H9 (cell line): Measurements from ENCODE around the gene TMA16. TPM values are rescaled to one million over a fixed set of nuclear protein-coding genes. Genes with fewer than 3 reads are reported as not detected.

Source experiments
- DNase-seq: peaks from one replicate; pipeline ENCODE4 v3.0.0-alpha.2; 2017
- H2AFZ ChIP-seq: one replicate; pipeline ENCODE4 v1.6.1; 2013; ENCODE audit warnings: mild to moderate bottlenecking, low read length, control low read depth, moderate library complexity
- H2AK5ac ChIP-seq: 2 replicates; pipeline ENCODE4 v1.6.1; 2013; ENCODE audit warnings: low read length, control low read depth, mixed read lengths; ENCODE audit not compliant: insufficient read length
- H2BK120ac ChIP-seq: one replicate; pipeline ENCODE4 v1.6.1; 2013; ENCODE audit warnings: low read depth, mild to moderate bottlenecking, low read length, control low read depth, inconsistent platforms; ENCODE audit not compliant: poor library complexity, severe bottlenecking
- H2BK12ac ChIP-seq: 2 replicates; pipeline ENCODE4 v1.6.1; 2013; ENCODE audit warnings: low read length, control low read depth, mixed read lengths, low read depth; ENCODE audit not compliant: insufficient read length
- H2BK15ac ChIP-seq: 2 replicates; pipeline ENCODE4 v1.6.1; 2013; ENCODE audit warnings: low read depth, low read length, control low read depth
- H2BK20ac ChIP-seq: one replicate; pipeline ENCODE4 v1.6.1; 2013; ENCODE audit warnings: low read depth, mild to moderate bottlenecking, low read length, control low read depth, inconsistent platforms; ENCODE audit not compliant: poor library complexity, severe bottlenecking
- H2BK5ac ChIP-seq: 2 replicates; pipeline ENCODE4 v1.6.1; 2013; ENCODE audit warnings: low read length, control low read depth, mixed read lengths; ENCODE audit not compliant: insufficient read length
- H3K14ac ChIP-seq: 2 replicates; pipeline ENCODE4 v1.6.1; 2013; ENCODE audit warnings: low read length, control low read depth; ENCODE audit not compliant: insufficient read depth
- H3K18ac ChIP-seq: 2 replicates; pipeline ENCODE4 v1.6.1; 2013; ENCODE audit warnings: low read depth, mild to moderate bottlenecking, mixed read lengths, low read length, control low read depth; ENCODE audit not compliant: insufficient read length
- H3K23ac ChIP-seq: 2 replicates; pipeline ENCODE4 v1.6.1; 2013; ENCODE audit warnings: low read length, control low read depth, mixed read lengths, low read depth; ENCODE audit not compliant: insufficient read length
- H3K23me2 ChIP-seq: 2 replicates; pipeline ENCODE4 v1.6.1; 2013; ENCODE audit warnings: low read depth, mild to moderate bottlenecking, mixed read lengths, low read length, control low read depth; ENCODE audit not compliant: insufficient read length, poor library complexity, severe bottlenecking
- H3K27ac ChIP-seq: 2 replicates; pipeline ENCODE4 v1.5.1; 2013; ENCODE audit warnings: low read length, control low read depth, mixed read lengths, low read depth; ENCODE audit not compliant: insufficient read length
- H3K27me3 ChIP-seq: 2 replicates; pipeline ENCODE4 v1.6.1; 2013; ENCODE audit warnings: low read length, control low read depth, inconsistent platforms; ENCODE audit not compliant: insufficient read depth
- H3K4ac ChIP-seq: 2 replicates; pipeline ENCODE4 v1.6.1; 2013; ENCODE audit warnings: low read depth, mild to moderate bottlenecking, control low read depth, inconsistent platforms, low read length, moderate library complexity
- H3K4me1 ChIP-seq: 2 replicates; pipeline ENCODE4 v1.6.1; 2013; ENCODE audit warnings: low read length, control low read depth, inconsistent platforms; ENCODE audit not compliant: insufficient read depth
- H3K4me2 ChIP-seq: 2 replicates; pipeline ENCODE4 v1.6.1; 2013; ENCODE audit warnings: low read length, control low read depth, mixed read lengths; ENCODE audit not compliant: insufficient read length, insufficient read depth
- H3K56ac ChIP-seq: 2 replicates; pipeline ENCODE4 v1.6.1; 2013; ENCODE audit warnings: low read depth, mild to moderate bottlenecking, mixed read lengths, low read length, control low read depth; ENCODE audit not compliant: insufficient read length
- H3K79me1 ChIP-seq: 2 replicates; pipeline ENCODE4 v1.6.1; 2013; ENCODE audit warnings: low read depth, mild to moderate bottlenecking, moderate library complexity, low read length, control low read depth, inconsistent platforms; ENCODE audit not compliant: insufficient read depth, poor library complexity, severe bottlenecking
- H3K79me2 ChIP-seq: 2 replicates; pipeline ENCODE4 v1.6.1; 2013; ENCODE audit warnings: low read length, control low read depth, inconsistent platforms; ENCODE audit not compliant: insufficient read depth
- H3K9ac ChIP-seq: 2 replicates; pipeline ENCODE4 v1.6.1; 2013; ENCODE audit warnings: low read length, control low read depth, mixed read lengths; ENCODE audit not compliant: insufficient read length; ENCODE audit errors: extremely low read depth
- H3K9me3 ChIP-seq: one replicate; pipeline ENCODE4 v1.6.1; 2013; ENCODE audit warnings: low read depth, low read length, inconsistent platforms; ENCODE audit not compliant: control insufficient read depth
- H3T11ph ChIP-seq: one replicate; pipeline ENCODE4 v1.6.1; 2013; ENCODE audit warnings: mild to moderate bottlenecking, low read length, control low read depth, inconsistent platforms
- H4K20me1 ChIP-seq: one replicate; pipeline ENCODE4 v1.6.1; 2013; ENCODE audit not compliant: control insufficient read depth, insufficient read length, insufficient read depth
- H4K5ac ChIP-seq: 2 replicates; pipeline ENCODE4 v1.6.1; 2013; ENCODE audit warnings: low read depth, mild to moderate bottlenecking, mixed read lengths, low read length, control low read depth; ENCODE audit not compliant: insufficient read length
- H4K8ac ChIP-seq: replicated peaks from 2 replicates; pipeline ENCODE4 v1.6.1; 2013; ENCODE audit warnings: low read length, control low read depth, mixed read lengths, low read depth; ENCODE audit not compliant: insufficient read length
- H4K91ac ChIP-seq: 2 replicates; pipeline ENCODE4 v1.6.1; 2013; ENCODE audit warnings: low read depth, mild to moderate bottlenecking, moderate library complexity, mixed read lengths, low read length, control low read depth; ENCODE audit not compliant: insufficient read length
- H3K27ac Mint-ChIP-seq, 3 experiments: 2 replicates in 2 of 3; 3 replicates in 1 of 3; pipeline ENCODE4 v1.8.0; 2020 to 2021; ENCODE audit warnings: mixed read lengths in 3 of 3, mild to moderate bottlenecking in 1 of 3, moderate library complexity in 1 of 3
- H3K27me3 Mint-ChIP-seq: 2 replicates; pipeline ENCODE4 v1.8.0; 2021; ENCODE audit warnings: low read depth, mild to moderate bottlenecking, moderate library complexity, mixed read lengths
- H3K36me3 Mint-ChIP-seq, 3 experiments: 2 replicates in 2 of 3; 3 replicates in 1 of 3; pipeline ENCODE4 v1.8.0; 2020 to 2021; ENCODE audit warnings: low read depth in 3 of 3, mixed read lengths in 3 of 3; ENCODE audit not compliant: insufficient read depth in 1 of 3
- H3K4me1 Mint-ChIP-seq, 2 experiments: 2 replicates each; pipeline ENCODE4 v1.8.0; 2020; ENCODE audit warnings: mixed read lengths in 2 of 2
- H3K4me3 Mint-ChIP-seq, 2 experiments: 2 replicates in 1 of 2; 3 replicates in 1 of 2; pipeline ENCODE4 v1.8.0; 2020 to 2021; ENCODE audit warnings: mild to moderate bottlenecking in 2 of 2, mixed read lengths in 2 of 2, moderate library complexity in 1 of 2
- H3K9me3 Mint-ChIP-seq, 2 experiments: 2 replicates in 1 of 2; 3 replicates in 1 of 2; pipeline ENCODE4 v1.8.0; 2020; ENCODE audit warnings: mild to moderate bottlenecking in 2 of 2, mixed read lengths in 2 of 2, moderate library complexity in 1 of 2
- CTCF ChIP-seq: fragments of 200-600 bp; sonication (generic); conservative IDR thresholded peaks from 3 replicates; pipeline ENCODE4 v1.8.0; 2021; ENCODE audit warnings: antibody characterized with exemption, mild to moderate bottlenecking
- WGBS: extraction: QIAGEN DNeasy Blood & Tissue Kit; methylation state at CpG from one replicate; pipeline ENCODE4 v1.1.7; 2013; ENCODE audit warnings: missing lambda C conversion rate, low lambda C conversion rate, mixed read lengths; ENCODE audit not compliant: insufficient read length; ENCODE audit errors: extremely low coverage; 5-methylcytosine and 5-hydroxymethylcytosine counted together
- total RNA-seq: library from RNA; stranded (reverse); gene quantifications from 2 replicates; pipeline ENCODE4 v1.2.1, GENCODE V29; 2021

TMA16 gene
- total RNA-seq, 1 experiment from 2014 or later = 61.3 TPM

GRCh38 chr4:163523791-163524365, 29.4 kb downstream of the TMA16 start:
- no peak overlapping the region for H3K4me2 ChIP-seq
- H3K9me3 ChIP-seq = no peaks in the 10 kb centered on the region
- H3K14ac ChIP-seq = no peak overlapping the region
- no peak overlapping the region for H4K5ac ChIP-seq
- H3K56ac ChIP-seq = no peak overlapping the region
- DNase-seq = no peak
- no peak overlapping the region for H3T11ph ChIP-seq
- no peaks in the 10 kb centered on the region for H4K20me1 ChIP-seq
- WGBS = no CpG with 5 or more reads among the region's 3 CpGs
- no peaks in the 10 kb centered on the region for H3K79me1 ChIP-seq
- H2BK5ac ChIP-seq = no peak overlapping the region
- no peak overlapping the region for H3K4me3 Mint-ChIP-seq
- H2BK15ac ChIP-seq = no peak overlapping the region
- H3K27ac ChIP-seq = no peak overlapping the region
- H2AFZ ChIP-seq = no peak overlapping the region
- H2BK120ac ChIP-seq = no peak overlapping the region
- H3K9ac ChIP-seq = no peak overlapping the region
- no peaks in the 10 kb centered on the region for H3K27me3 Mint-ChIP-seq
- H3K18ac ChIP-seq = no peak overlapping the region
- peaks cover 30 to 62% (median 60%) of the 10 kb centered on the region in 3 experiments; a peak in 6 of 7 replicates for H3K36me3 Mint-ChIP-seq
- H2BK20ac ChIP-seq = no peak overlapping the region
- no peaks in the 10 kb centered on the region for H3K4me1 ChIP-seq
- H3K79me2 ChIP-seq = no peaks in the 10 kb centered on the region
- peak overlapping the region in 1 of 3 experiments; percentile 2; a peak in 2 of 7 replicates for H3K27ac Mint-ChIP-seq
- no peak overlapping the region for H4K91ac ChIP-seq
- TF ChIP-seq CTCF = no peak
- no peak overlapping the region for H3K4ac ChIP-seq
- no peak overlapping the region for H3K23ac ChIP-seq
- no peaks in the 10 kb centered on the region for H3K9me3 Mint-ChIP-seq
- peaks cover 2 to 9% of the 10 kb centered on the region in 2 experiments; a peak in 2 of 4 replicates for H3K4me1 Mint-ChIP-seq
- H3K23me2 ChIP-seq = no peaks in the 10 kb centered on the region
- no peak overlapping the region for H2BK12ac ChIP-seq
- H4K8ac ChIP-seq = no peak overlapping the region
- H2AK5ac ChIP-seq = no peak overlapping the region
- no peaks in the 10 kb centered on the region for H3K27me3 ChIP-seq
